ENCODE measurements around the gene SERGEF. TPM values are rescaled to one million over a fixed set of nuclear protein-coding genes. Genes with fewer than 3 reads are reported as not detected.

Gene SERGEF
- total RNA-seq, 2 donors from 2014 or later, result 40.8 to 43.1 TPM

DNA sequence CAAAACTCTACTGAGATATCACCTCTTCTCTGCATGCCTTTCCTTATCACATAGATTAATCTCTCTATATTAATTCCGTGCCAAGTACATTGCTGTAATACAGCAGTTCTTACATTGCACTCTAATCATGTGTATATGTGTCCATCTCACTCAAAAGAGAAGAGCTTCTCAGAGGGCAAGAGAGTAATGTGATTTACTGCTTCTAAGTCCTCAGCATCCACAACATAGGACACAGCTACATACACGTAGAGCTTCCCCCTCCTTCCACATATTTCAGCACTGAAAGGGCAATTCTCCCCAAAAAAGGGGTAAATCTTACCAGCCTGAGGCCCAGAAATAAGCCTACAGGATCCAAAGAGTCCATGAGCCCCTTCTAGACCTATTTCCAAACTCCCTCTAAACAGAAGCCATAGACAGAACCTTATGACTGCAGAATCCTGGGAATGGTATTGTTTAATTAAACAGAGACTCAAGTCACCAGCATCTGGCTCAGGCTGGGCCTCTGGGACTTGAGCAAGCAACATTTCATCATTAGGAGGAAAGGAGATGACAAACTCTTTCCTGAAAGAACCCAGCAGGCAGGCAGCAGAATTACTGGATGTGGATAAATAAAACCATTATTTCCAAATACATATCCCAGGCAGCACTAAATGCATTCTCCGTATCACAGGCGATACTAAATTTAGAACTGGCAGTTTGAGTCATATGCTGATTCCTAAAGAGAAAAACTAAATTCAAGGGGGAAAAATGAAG, 191.0 kb downstream of the SERGEF start:
- ATAC-seq (replicated peaks in 1 of 2), result no peak
- no peak overlapping the region for H3K27ac Mint-ChIP-seq

DNA sequence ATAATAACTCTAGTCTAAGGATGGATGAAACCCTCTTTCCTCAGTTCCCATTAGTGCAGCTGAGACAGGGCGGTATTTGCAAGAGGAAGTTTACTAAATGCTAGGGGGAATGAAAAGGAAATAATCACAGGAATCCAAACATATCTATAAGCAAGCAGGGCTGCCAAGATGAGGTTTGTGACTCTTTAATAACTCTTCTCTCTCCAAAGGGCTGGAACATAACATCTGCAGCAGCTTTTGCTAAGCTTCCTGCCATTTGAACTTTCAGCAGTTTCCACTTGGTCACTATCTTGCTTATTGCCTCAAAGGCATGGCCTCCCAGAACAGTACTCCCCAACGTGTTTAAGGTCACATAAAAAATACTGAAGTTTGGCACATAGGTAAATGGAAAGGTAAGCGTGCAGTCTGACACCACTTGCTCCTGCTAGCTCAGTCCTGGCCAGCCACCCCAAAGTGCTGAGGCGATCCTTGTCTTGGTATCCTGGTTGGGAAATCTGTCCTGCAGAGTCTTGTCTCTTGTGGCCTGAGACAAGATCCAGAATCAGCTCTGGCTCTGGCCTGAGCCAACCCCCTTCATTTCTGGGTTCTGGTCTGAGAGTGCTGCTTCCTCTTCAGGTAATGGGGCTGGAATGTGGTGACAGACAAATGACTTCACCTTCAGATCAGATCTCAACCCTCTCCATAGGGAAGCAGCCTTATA, 196.5 kb downstream of the SERGEF start:
- Mint-ChIP-seq H3K27ac (no peak overlapping the region), H3K36me3 (ENCODE audit: insufficient read depth in 2 of 2) (no peaks in the 10 kb centered on the region), H3K4me1 (ENCODE audit: low read depth) (no peaks in the 10 kb centered on the region), H3K9me3 (no peaks in the 10 kb centered on the region), H3K4me3 (no peak overlapping the region), H3K27me3 (ENCODE audit: low read depth) (no peaks in the 10 kb centered on the region)
- DNase-seq (no peak), ATAC-seq (replicated peaks in 1 of 2) (no peak)

More for the DNA sequence above, 191.0 kb downstream of the SERGEF start:
- no peaks in the 10 kb centered on the region for H3K9me3 Mint-ChIP-seq
- H3K4me1 Mint-ChIP-seq (ENCODE audit: low read depth), result no peaks in the 10 kb centered on the region
- H3K4me3 Mint-ChIP-seq, result no peak overlapping the region
- DNase-seq, result no peak
- H3K27me3 Mint-ChIP-seq (ENCODE audit: low read depth), result no peaks in the 10 kb centered on the region
- no peaks in the 10 kb centered on the region for H3K36me3 Mint-ChIP-seq (ENCODE audit: insufficient read depth in 2 of 2)

DNA sequence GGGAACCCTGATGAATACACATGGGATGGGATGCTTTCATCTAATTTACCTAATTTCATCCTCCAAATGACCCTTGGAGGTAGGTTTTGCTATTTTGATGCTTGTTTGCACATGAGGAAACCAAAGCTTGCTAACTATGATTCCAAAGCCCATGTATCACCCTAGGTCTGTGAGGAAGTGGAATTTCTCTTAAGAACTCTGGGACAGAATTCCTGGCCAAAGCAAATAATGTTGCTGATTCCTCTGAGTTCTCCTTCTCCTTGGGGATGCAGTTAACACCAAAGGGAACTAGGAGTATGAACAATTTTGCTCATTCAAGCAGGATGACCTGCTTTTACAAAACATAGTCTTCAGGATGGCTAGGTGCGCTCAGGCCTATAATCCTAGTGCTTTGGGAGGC, 198.3 kb downstream of the SERGEF start:
- Mint-ChIP-seq H3K4me3 (no peak overlapping the region), H3K27ac (no peak overlapping the region), H3K27me3 (ENCODE audit: low read depth) (no peaks in the 10 kb centered on the region), H3K36me3 (ENCODE audit: insufficient read depth in 2 of 2) (no peaks in the 10 kb centered on the region), H3K9me3 (no peaks in the 10 kb centered on the region), H3K4me1 (ENCODE audit: low read depth) (no peaks in the 10 kb centered on the region)
- no peak for DNase-seq
- ATAC-seq (replicated peaks in 1 of 2), result no peak

DNA sequence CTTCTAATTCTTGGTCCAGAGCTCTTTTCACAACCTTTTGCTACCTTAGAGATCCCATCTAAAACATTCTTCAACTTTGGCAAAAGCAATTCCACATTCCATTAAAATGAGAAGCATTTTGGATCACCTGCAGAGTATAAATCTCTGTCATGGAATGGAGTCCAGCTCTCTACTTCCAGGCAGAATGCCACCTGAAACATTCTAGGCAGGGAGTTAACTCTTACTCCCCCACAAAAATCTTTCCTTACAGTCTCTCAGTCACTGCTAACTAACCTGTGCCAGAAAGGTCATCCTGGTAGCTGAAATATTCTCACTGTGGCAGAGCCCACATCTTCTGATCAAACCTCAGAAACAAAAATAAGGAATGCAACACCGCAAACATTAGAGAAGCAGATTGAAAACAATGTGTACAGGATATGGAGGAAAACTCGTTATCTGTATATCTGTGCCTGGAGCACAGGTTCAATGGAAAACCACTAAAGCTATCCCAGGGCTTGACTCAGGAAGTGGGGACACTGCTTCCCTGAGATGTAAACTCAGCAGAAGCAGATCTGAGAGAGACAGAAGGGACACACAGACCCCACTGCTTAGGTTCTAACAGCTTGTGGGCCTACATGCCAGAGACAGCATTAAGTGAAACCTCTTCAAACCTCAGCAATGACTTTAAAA, 199.3 kb downstream of the SERGEF start:
- H3K4me3 Mint-ChIP-seq, result no peak overlapping the region

DNA sequence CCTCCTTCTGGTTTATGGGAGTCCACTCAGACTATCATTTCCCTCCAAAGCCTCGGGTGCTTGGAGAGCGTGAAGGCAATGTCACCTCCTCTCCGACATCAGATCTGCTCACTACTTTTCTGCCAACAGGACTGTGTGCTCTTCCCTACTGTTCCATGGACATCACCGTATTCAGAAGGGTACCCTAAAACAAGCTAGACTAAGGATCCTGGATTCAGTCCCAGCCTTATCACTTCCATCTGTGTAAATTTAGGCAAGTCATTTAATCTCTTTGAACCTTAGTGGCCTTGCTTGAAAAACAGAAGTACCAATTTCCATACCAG, 200.0 kb downstream of the SERGEF start:
- H3K36me3 Mint-ChIP-seq (ENCODE audit: insufficient read depth in 2 of 2), result no peaks in the 10 kb centered on the region
- no peaks in the 10 kb centered on the region for H3K27me3 Mint-ChIP-seq (ENCODE audit: low read depth)
- ATAC-seq (replicated peaks in 1 of 2), result no peak
- no peaks in the 10 kb centered on the region for H3K9me3 Mint-ChIP-seq
- DNase-seq, result no peak
- H3K4me1 Mint-ChIP-seq (ENCODE audit: low read depth), result no peaks in the 10 kb centered on the region
- no peak overlapping the region for H3K4me3 Mint-ChIP-seq
- H3K27ac Mint-ChIP-seq, result no peak overlapping the region

More for the DNA sequence above, 199.3 kb downstream of the SERGEF start:
- DNase-seq (no peak), ATAC-seq (replicated peaks in 1 of 2) (no peak)
- Mint-ChIP-seq H3K27me3 (ENCODE audit: low read depth) (no peaks in the 10 kb centered on the region), H3K36me3 (ENCODE audit: insufficient read depth in 2 of 2) (no peaks in the 10 kb centered on the region), H3K9me3 (no peaks in the 10 kb centered on the region), H3K27ac (no peak overlapping the region), H3K4me1 (ENCODE audit: low read depth) (no peaks in the 10 kb centered on the region)

DNA sequence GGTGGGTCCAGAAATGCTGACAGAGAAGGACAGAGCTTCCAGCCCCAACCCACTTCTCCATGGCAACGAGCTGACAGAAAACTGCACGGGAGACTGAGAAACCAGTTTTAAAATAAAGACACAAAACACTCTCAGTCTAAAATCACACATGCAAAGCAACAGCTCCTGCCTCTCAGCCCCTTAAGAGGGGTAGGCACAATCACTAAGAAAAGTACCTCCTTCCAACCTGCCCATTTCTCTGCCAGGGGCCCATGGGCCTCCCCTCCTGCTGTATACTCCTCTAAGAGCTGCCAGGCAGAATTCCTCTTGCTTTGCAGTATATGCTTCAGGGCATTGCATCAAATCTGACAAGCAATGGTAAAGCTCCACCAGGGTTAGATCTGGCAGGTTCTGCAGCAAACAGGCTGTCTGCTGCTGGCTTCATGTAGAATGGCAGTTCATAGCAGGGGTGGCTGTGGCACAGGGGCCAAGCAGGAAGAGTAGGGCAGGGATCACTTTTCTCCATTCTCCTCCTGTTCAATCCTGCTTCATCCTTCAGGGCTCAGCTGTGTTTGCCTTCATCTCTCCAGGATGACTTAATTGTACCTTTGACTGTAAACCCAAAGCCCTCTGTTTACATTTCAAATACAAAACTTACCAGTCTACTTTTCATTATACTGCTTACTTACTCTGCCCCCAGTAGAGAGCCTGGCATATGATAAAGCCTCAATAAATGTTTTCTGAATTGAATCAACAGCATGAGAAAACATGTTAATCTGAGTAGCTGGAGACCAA, 200.6 kb downstream of the SERGEF start:
- Mint-ChIP-seq H3K27me3 (ENCODE audit: low read depth) (no peaks in the 10 kb centered on the region), H3K4me3 (no peak overlapping the region), H3K9me3 (no peaks in the 10 kb centered on the region), H3K36me3 (ENCODE audit: insufficient read depth in 2 of 2) (no peaks in the 10 kb centered on the region), H3K4me1 (ENCODE audit: low read depth) (no peaks in the 10 kb centered on the region), H3K27ac (no peak overlapping the region)
- DNase-seq, result no peak
- ATAC-seq (replicated peaks in 1 of 2), result no peak

DNA sequence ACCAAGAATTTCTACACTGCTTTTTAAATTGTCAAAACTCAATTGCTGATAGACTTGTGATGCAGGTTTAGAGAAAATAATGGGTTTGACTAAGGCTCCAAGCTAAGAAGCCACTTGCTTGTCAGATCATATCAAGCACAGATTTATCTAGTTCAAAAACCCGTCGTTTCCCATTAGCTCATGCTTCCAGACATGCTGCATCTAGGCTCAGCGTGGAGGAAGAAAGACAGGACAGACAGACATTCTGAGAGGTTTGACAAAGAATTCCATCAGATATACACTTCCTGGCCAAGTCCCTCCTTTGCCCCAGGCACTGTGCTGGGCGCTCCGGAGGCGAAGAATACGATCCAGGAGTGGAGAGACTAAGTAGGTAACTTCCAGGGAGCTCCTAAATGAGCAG, 201.5 kb downstream of the SERGEF start:
- no peak for DNase-seq
- no peak overlapping the region for H3K27ac Mint-ChIP-seq
- H3K36me3 Mint-ChIP-seq (ENCODE audit: insufficient read depth in 2 of 2), result no peaks in the 10 kb centered on the region
- no peaks in the 10 kb centered on the region for H3K27me3 Mint-ChIP-seq (ENCODE audit: low read depth)
- H3K4me1 Mint-ChIP-seq (ENCODE audit: low read depth), result no peaks in the 10 kb centered on the region
- no peaks in the 10 kb centered on the region for H3K9me3 Mint-ChIP-seq
- no peak overlapping the region for H3K4me3 Mint-ChIP-seq
- ATAC-seq (replicated peaks in 1 of 2), result no peak

DNA sequence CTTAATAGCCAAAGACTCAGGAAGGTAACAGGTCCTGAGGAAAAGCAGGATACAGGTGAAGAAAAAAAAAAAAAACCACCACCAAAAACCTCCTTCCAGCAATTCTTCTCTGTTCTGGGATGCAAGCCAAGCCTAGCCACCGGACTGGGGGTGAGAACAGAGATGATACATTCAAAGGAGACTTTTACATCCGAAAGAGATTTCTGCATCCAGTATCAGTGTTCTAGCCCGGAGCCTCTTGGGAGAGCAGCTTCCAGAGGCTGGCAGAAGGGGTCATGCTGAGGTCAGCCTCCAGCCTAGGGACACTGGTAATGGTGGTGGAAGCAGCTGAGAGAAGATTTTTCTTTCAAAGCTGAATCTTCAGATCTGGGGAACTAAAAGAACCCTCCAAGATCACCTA, 202.1 kb downstream of the SERGEF start:
- Mint-ChIP-seq H3K9me3 (no peaks in the 10 kb centered on the region), H3K4me3 (no peak overlapping the region), H3K27me3 (ENCODE audit: low read depth) (no peaks in the 10 kb centered on the region), H3K27ac (no peak overlapping the region), H3K36me3 (ENCODE audit: insufficient read depth in 2 of 2) (no peaks in the 10 kb centered on the region), H3K4me1 (ENCODE audit: low read depth) (no peaks in the 10 kb centered on the region)
- DNase-seq, result no peak
- ATAC-seq (replicated peaks in 1 of 2), result no peak

DNA sequence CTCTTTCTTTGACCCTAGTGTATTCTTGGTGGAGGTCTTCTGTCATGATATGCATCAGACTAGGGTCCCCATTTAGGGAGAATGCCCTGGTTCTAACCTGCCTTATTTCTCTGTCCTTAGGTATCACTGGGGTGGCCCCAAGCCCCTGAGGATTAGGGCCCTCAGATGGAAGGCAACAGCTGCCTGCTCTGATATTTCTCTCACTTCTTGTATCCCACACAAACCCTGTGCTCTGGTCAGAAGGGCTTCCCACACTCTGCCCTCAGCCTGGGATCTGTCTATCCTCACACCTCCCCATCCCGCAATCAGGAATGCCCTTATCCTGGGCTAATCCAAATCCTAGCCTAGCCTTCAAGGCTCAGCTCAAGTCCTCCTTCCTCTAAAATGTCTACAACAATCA, 202.8 kb downstream of the SERGEF start:
- Mint-ChIP-seq H3K9me3 (no peaks in the 10 kb centered on the region), H3K4me1 (ENCODE audit: low read depth) (no peaks in the 10 kb centered on the region), H3K27me3 (ENCODE audit: low read depth) (no peaks in the 10 kb centered on the region), H3K27ac (no peak overlapping the region), H3K4me3 (no peak overlapping the region), H3K36me3 (ENCODE audit: insufficient read depth in 2 of 2) (no peaks in the 10 kb centered on the region)
- no peak for ATAC-seq (replicated peaks in 1 of 2)
- DNase-seq, result no peak

DNA sequence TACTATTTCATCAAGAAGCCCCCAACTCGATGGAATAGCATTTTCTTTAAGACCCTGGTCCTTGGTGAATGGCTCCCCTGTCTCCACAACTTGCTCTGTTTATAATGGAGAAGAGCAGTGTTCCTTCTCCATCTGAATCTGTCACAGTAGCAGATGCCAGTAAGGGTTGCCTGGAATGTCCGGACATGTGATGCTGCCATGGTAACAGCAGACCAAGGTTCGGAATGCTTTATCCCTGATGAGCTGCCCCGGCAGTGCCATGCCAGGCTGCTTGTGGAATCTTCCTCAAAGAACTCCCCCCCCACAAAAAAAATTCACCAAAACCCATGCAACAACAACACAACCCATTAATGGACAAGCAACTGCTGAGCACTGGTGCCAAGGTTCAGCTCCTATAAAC, 205.8 kb downstream of the SERGEF start:
- Mint-ChIP-seq H3K27me3 (ENCODE audit: low read depth) (no peaks in the 10 kb centered on the region), H3K27ac (no peak overlapping the region), H3K4me3 (no peak overlapping the region), H3K9me3 (no peaks in the 10 kb centered on the region), H3K4me1 (ENCODE audit: low read depth) (no peaks in the 10 kb centered on the region), H3K36me3 (ENCODE audit: insufficient read depth in 2 of 2) (no peaks in the 10 kb centered on the region)
- ATAC-seq (replicated peaks in 1 of 2) (no peak), DNase-seq (no peak)

DNA sequence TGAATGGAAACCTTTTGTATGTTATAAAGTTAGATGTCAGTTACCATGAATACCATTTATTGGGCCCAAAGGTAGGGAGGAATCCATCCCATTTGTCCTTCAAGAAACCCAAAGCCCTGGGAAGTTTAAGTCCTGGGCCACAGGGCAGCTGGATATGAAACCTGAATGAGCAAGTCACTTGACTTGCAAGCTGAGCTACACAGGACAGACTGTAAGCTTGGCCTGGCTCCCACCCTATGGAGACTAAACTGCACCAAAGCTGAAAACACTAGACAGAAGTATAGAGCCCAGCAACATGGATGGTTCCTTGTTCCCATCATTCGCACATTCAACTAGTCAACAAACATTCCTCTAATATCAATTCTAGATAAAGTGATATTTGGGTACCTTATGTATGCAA, 207.0 kb downstream of the SERGEF start:
- H3K36me3 Mint-ChIP-seq (ENCODE audit: insufficient read depth in 2 of 2), result peaks cover 0 to 3% of the 10 kb centered on the region in 2 donors
- ATAC-seq (replicated peaks in 1 of 2) (no peak), DNase-seq (no peak)
- H3K27ac Mint-ChIP-seq, result no peak overlapping the region
- H3K4me3 Mint-ChIP-seq, result no peak overlapping the region
- H3K4me1 Mint-ChIP-seq (ENCODE audit: low read depth), result no peaks in the 10 kb centered on the region
- H3K9me3 Mint-ChIP-seq, result peaks cover 0 to 2% of the 10 kb centered on the region in 2 donors
- H3K27me3 Mint-ChIP-seq (ENCODE audit: low read depth), result no peaks in the 10 kb centered on the region

DNA sequence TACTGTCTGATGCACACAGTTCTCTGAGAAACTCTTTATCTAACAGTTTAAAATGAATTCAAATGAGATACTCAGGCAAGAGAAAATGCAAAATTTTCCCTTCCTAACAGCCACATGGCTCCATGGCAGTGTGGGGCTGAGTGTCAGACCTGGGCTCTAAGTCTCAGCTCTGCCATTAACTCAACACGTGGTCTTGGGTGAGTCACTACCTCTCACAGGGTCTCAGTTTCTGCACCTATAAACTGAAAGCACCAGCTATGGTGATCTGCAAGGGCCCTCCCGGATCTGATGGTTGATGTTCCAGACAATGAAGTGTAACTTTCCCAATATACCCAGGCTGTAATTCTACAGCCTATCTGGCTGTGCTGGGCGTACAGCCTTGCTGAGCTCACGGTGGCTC, 207.8 kb downstream of the SERGEF start:
- no peaks in the 10 kb centered on the region for H3K27me3 Mint-ChIP-seq (ENCODE audit: low read depth)
- peaks cover 0 to 2% of the 10 kb centered on the region in 2 donors for H3K9me3 Mint-ChIP-seq
- no peak for DNase-seq
- no peak overlapping the region for H3K4me3 Mint-ChIP-seq
- no peak for ATAC-seq (replicated peaks in 1 of 2)
- H3K27ac Mint-ChIP-seq, result no peak overlapping the region
- H3K36me3 Mint-ChIP-seq (ENCODE audit: insufficient read depth in 2 of 2), result peaks cover 0 to 3% of the 10 kb centered on the region in 2 donors
- H3K4me1 Mint-ChIP-seq (ENCODE audit: low read depth), result no peaks in the 10 kb centered on the region

DNA sequence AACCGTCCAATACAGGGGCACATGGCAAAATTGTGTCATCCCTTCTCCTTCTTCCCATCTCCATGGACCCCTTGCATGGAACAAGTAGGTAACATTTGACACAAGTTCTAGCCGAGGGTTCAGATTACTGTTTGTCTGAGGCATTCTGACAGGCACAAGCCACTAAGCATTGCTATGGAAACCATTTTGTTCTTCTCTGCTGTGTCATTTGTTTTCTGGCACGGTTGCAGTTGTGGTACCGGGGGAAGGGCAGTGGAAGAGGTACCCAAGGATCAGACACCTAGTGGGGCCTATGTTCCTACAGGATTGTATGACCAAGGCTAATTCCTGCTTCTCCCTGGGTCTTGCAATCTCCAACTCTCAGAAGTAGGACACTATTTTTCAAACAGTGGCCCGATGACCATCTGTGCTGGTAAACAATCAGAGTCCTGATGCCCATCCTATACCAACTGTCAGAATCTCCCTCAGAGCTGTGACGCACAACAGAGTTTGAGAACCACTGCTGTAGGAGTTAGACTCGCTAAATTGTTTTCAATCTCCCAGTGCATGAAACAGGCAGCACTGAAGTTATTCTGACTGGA, 209.0 kb downstream of the SERGEF start:
- H3K27me3 Mint-ChIP-seq (ENCODE audit: low read depth), result no peaks in the 10 kb centered on the region
- H3K4me3 Mint-ChIP-seq, result no peak overlapping the region
- ATAC-seq (replicated peaks in 1 of 2) (no peak), DNase-seq (no peak)
- no peak overlapping the region for H3K27ac Mint-ChIP-seq
- no peaks in the 10 kb centered on the region for H3K4me1 Mint-ChIP-seq (ENCODE audit: low read depth)
- H3K9me3 Mint-ChIP-seq, result peaks cover 0 to 2% of the 10 kb centered on the region in 2 donors
- peaks cover 0 to 3% of the 10 kb centered on the region in 2 donors for H3K36me3 Mint-ChIP-seq (ENCODE audit: insufficient read depth in 2 of 2)
